GM12878 (cell line): ENCODE measurements around the gene PGAP6. TPM values are rescaled to one million over a fixed set of nuclear protein-coding genes. Genes with fewer than 3 reads are reported as not detected.
A peak's percentile ranks its signal among the peaks of the same experiment; 100 is the strongest.

Source experiments
- ATAC-seq: fragments of 200-7000 bp; cut with Tn5 transposase; 3 replicates; pipeline ENCODE4 v1.9.1; 2020; ENCODE audit warnings: mild to moderate bottlenecking, moderate library complexity
- BruUV-seq: library from RNA; stranded (reverse); fragments of 400-500 nt; replicated peaks from 2 replicates; lab custom pipeline; 2021; lab: Mats Ljungman, UMichigan
- CTCF ChIA-PET: fragments of 300-600 bp; sonication (Branson Sonifier 250); formaldehyde crosslinking; extraction: SDS; loops from one replicate; lab custom pipeline; 2021; ENCODE audit warnings: inconsistent platforms; lab: Yijun Ruan, JAX
- POLR2A ChIA-PET: fragments of 350-600 bp; formaldehyde crosslinking; extraction: SDS; loops from one replicate; lab custom pipeline; 2021; ENCODE audit warnings: inconsistent platforms; lab: Charles Lee
- RAD21 ChIA-PET: fragments of 300-600 bp; sonication (Branson Sonifier 250); formaldehyde crosslinking; loops from one replicate; lab custom pipeline; 2023; ENCODE audit warnings: antibody characterized with exemption; ENCODE audit not compliant: unreplicated experiment; lab: Charles Lee
- SMC1A ChIA-PET: fragments of 300-600 bp; sonication (Branson Sonifier 250); formaldehyde crosslinking; loops from one replicate; lab custom pipeline; 2023; ENCODE audit not compliant: unreplicated experiment, uncharacterized antibody; lab: Charles Lee
- DNase-seq: peaks from one replicate; pipeline ENCODE4 v3.0.0-alpha.2; 2011; ENCODE audit warnings: low read depth, low spot score
- FAIRE-seq: peaks from 3 replicates; lab custom pipeline; 2011; peaks lifted over from hg19 to GRCh38; lab: Jason Lieb, UNC
- H2AFZ ChIP-seq: 2 replicates; pipeline ENCODE4 v1.6.0; 2011; ENCODE audit warnings: low read depth, low read length, control low read depth; ENCODE audit not compliant: control insufficient read depth
- H3K27ac ChIP-seq: 2 replicates; pipeline ENCODE4 v1.5.1; 2011; ENCODE audit warnings: control low read depth; ENCODE audit not compliant: control insufficient read depth, insufficient read depth
- H3K27me3 ChIP-seq, 2 experiments: replicated peaks in 1 of 2; 2 replicates each; pipeline versions ENCODE4 v1.6.0 to v1.6.1; 2011; ENCODE audit warnings: low read length in 1 of 2; ENCODE audit not compliant: control insufficient read depth in 2 of 2, insufficient read depth in 2 of 2
- H3K36me3 ChIP-seq, 2 experiments: 2 replicates each; pipeline ENCODE4 v1.5.1; 2011; ENCODE audit warnings: low read length in 1 of 2; ENCODE audit not compliant: control insufficient read depth in 2 of 2, insufficient read depth in 2 of 2
- H3K4me1 ChIP-seq: 2 replicates; pipeline ENCODE4 v1.6.1; 2011; ENCODE audit warnings: mild to moderate bottlenecking, low read length, moderate library complexity, mixed read lengths; ENCODE audit not compliant: control insufficient read depth, insufficient read depth
- H3K4me2 ChIP-seq: 2 replicates; pipeline ENCODE4 v1.6.0; 2011; ENCODE audit warnings: control low read depth; ENCODE audit not compliant: control insufficient read depth, insufficient read depth
- H3K4me3 ChIP-seq: fragments of 200-600 bp; sonication (generic); 2 replicates; pipeline ENCODE4 v1.5.1; 2016
- H3K79me2 ChIP-seq: 2 replicates; pipeline ENCODE4 v1.6.0; 2011; ENCODE audit warnings: low read length; ENCODE audit not compliant: control insufficient read depth, insufficient read depth
- H3K9ac ChIP-seq: 2 replicates; pipeline ENCODE4 v1.8.0; 2011; ENCODE audit warnings: low read length, control low read depth, mixed read lengths; ENCODE audit not compliant: control insufficient read depth, insufficient read depth
- H3K9me3 ChIP-seq: replicated peaks from 3 replicates; pipeline ENCODE4 v1.5.1; 2011; ENCODE audit warnings: mild to moderate bottlenecking, low read length; ENCODE audit not compliant: control insufficient read depth, insufficient read depth
- H4K20me1 ChIP-seq: 2 replicates; pipeline ENCODE4 v1.6.0; 2011; ENCODE audit not compliant: control insufficient read depth, insufficient read depth
- CBX5 ChIP-seq: sonication (generic); IDR thresholded peaks from 2 replicates; pipeline ENCODE4 v1.6.1; 2016; ENCODE audit warnings: low read depth, moderate library complexity, mild to moderate bottlenecking, inconsistent platforms
- CREM ChIP-seq: IDR thresholded peaks from 2 replicates; pipeline ENCODE4 v1.6.1; 2014; ENCODE audit warnings: antibody characterized with exemption, low read depth
- GABPA ChIP-seq: IDR thresholded peaks from 2 replicates; pipeline ENCODE4 v1.6.1; 2014; ENCODE audit warnings: antibody characterized with exemption, low read depth, mild to moderate bottlenecking, inconsistent platforms
- HCFC1 ChIP-seq: fragments of 150-350 bp; IDR thresholded peaks from 2 replicates; pipeline ENCODE4 v1.6.1; 2014; ENCODE audit warnings: low read length
- KLF5 ChIP-seq: fragments of 450-650 bp; IDR thresholded peaks from 2 replicates; pipeline ENCODE4 v1.6.1; 2014; ENCODE audit warnings: mild to moderate bottlenecking; ENCODE audit not compliant: partially characterized antibody
- LARP7 ChIP-seq: fragments of 450-650 bp; IDR thresholded peaks from 2 replicates; pipeline ENCODE4 v1.6.1; 2017; ENCODE audit warnings: mild to moderate bottlenecking
- NR2F1 ChIP-seq: fragments of 450-650 bp; conservative IDR thresholded peaks from 2 replicates; pipeline ENCODE4 v1.6.1; 2017; ENCODE audit warnings: mild to moderate bottlenecking
- TBL1XR1 ChIP-seq: IDR thresholded peaks from 2 replicates; pipeline ENCODE4 v1.6.1; 2012; ENCODE audit warnings: low read depth, low read length, improper control_type of control experiment
- ZNF207 ChIP-seq: fragments of 450-650 bp; IDR thresholded peaks from 2 replicates; pipeline ENCODE4 v1.6.1; 2014; ENCODE audit warnings: antibody characterized with exemption, mild to moderate bottlenecking, borderline replicate concordance
- WGBS: methylation state at CpG from one replicate; pipeline ENCODE4 v1.1.6; 2016; ENCODE audit warnings: low lambda C conversion rate; ENCODE audit not compliant: insufficient replicate concordance, insufficient coverage; ENCODE audit errors: missing lambda C conversion rate; 5-methylcytosine and 5-hydroxymethylcytosine counted together
- in situ Hi-C: fragments of 300-500 bp; cut with MboI; formaldehyde crosslinking; loops from 9 replicates; pipeline ENCODE4 v1.14.3; 2018; ENCODE audit warnings: mixed read lengths
- intact Hi-C: fragments of 100-400 bp; cut with micrococcal nuclease; formaldehyde crosslinking; loops from one replicate; pipeline ENCODE4 v1.14.2; 2022; ENCODE audit not compliant: unreplicated experiment
- polyA plus RNA-seq, 11 experiments: library from polyadenylated mRNA; depleted of rRNA in 4 of 11; unstranded in 6 of 11; stranded (reverse) in 5 of 11; fragments of >200 nt; fragmentation: Nextera tagmentation in 4 of 11; fragmentation: Illumina TruSeq in 1 of 11; extraction: Ambion mirVana in 4 of 11; extraction: Trizol in 1 of 11; gene quantifications; 1 replicate in 1 of 11; 2 replicates in 10 of 11; pipeline versions ENCODE4 v1.2.1 to v1.2.3, GENCODE V29; 2011 to 2016; ENCODE audit warnings: inconsistent platforms in 2 of 11, missing spikeins in 2 of 11, low read depth in 1 of 11
- total RNA-seq, 4 experiments: library from RNA; depleted of rRNA in 3 of 4; stranded (reverse); fragments of >200 nt in 3 of 4; fragmentation: Illumina TruSeq in 1 of 4; extraction: Trizol in 1 of 4; gene quantifications; 2 replicates each; pipeline versions ENCODE4 v1.2.1 to v1.2.3, GENCODE V29; 2013 to 2021
- TF ChIP-seq, protein P1 (sequence below): IDR thresholded peaks from 2 replicates; pipeline ENCODE4 v1.6.1; 2011; ENCODE audit warnings: borderline replicate concordance, low read depth, mild to moderate bottlenecking, moderate library complexity, mixed read lengths, low read length; ENCODE audit not compliant: insufficient read depth; ENCODE audit errors: extremely low read length
- TF ChIP-seq, protein P2 (sequence below): fragments of 450-650 bp; IDR thresholded peaks from 2 replicates; pipeline ENCODE4 v1.6.1; 2016; ENCODE audit warnings: mild to moderate bottlenecking
- TF ChIP-seq, protein P3 (sequence below): fragments of 450-650 bp; IDR thresholded peaks from 2 replicates; pipeline ENCODE4 v1.6.1; 2017; ENCODE audit warnings: borderline replicate concordance
- TF ChIP-seq, protein P4 (sequence below): IDR thresholded peaks from 2 replicates; pipeline ENCODE4 v1.6.1; 2011; ENCODE audit warnings: borderline replicate concordance, low read depth, mild to moderate bottlenecking, moderate library complexity, low read length; ENCODE audit not compliant: insufficient read depth, poor library complexity, severe bottlenecking

The PGAP6 gene
- total and polyA plus RNA-seq, 10 of the 15 experiments (the other 5 are each of a cell fraction or from before 2014, with no cell fraction given), result 0.76 to 48.8 (median 18.4) TPM

DNA sequence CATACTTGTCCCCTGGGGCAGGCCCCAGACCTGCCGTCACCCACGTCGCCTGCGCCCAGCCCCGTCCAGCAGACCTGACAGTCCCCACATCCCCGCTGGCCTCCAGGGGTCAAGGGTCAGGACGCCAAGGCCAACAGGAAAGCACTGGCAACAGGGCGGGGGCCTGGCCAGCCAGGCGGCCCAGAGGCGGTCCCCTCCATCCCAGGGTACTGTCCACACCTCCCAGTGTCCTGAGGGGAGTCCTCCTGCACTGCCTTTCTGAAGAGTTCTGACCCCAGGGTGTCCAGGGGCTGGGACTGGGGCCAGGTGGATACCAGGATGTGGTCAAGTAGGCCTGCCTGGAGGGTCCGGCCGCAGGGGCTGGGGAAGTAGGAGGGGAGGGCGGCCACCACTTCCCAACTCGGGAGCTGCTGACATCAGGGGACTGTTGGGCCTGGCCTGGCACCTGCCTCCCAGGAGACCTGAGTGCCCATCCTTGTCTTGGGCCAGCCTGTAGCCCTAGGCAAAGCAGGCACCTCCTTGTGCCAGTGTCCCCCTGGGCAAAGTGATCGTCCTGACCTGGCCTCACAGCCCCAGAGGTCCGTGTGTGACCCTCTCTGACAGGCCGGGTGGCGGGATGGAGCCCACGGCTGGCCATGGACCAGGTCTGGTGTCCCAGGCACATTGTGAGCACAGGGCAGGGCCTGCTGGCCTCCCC lies 22.6 kb downstream of the PGAP6 start:
- TF ChIP-seq NR2F1, result peak; percentile 62
- no peak for TF ChIP-seq GABPA
- TF ChIP-seq LARP7, result no peak
- TF ChIP-seq, protein P1, sequence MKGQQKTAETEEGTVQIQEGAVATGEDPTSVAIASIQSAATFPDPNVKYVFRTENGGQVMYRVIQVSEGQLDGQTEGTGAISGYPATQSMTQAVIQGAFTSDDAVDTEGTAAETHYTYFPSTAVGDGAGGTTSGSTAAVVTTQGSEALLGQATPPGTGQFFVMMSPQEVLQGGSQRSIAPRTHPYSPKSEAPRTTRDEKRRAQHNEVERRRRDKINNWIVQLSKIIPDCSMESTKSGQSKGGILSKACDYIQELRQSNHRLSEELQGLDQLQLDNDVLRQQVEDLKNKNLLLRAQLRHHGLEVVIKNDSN, result no peak
- no peak overlapping the region for H3K9ac ChIP-seq
- H2AFZ ChIP-seq, result no peak overlapping the region
- no peaks in the 10 kb centered on the region for H4K20me1 ChIP-seq
- ChIA-PET POLR2A (no interaction called here), CTCF (no interaction called here), RAD21 (no interaction called here), SMC1A (no interaction called here)
- no peak overlapping the region for H3K27ac ChIP-seq
- no peaks in the 10 kb centered on the region for H3K27me3 ChIP-seq
- no peak for ATAC-seq
- no peak overlapping the region for H3K4me2 ChIP-seq
- no peaks in the 10 kb centered on the region for H3K79me2 ChIP-seq
- intact Hi-C loops, result no loop called here
- DNase-seq, result no peak
- FAIRE-seq, result no peak
- no peak overlapping the region for H3K4me3 ChIP-seq
- no peaks in the 10 kb centered on the region for H3K36me3 ChIP-seq
- BruUV-seq, result no TSS peak
- H3K9me3 ChIP-seq, result no peaks in the 10 kb centered on the region
- WGBS, result 42% methylated on average over 19 of the region's 19 CpGs
- H3K4me1 ChIP-seq, result no peaks in the 10 kb centered on the region
- in situ Hi-C loops, result no loop called here

DNA sequence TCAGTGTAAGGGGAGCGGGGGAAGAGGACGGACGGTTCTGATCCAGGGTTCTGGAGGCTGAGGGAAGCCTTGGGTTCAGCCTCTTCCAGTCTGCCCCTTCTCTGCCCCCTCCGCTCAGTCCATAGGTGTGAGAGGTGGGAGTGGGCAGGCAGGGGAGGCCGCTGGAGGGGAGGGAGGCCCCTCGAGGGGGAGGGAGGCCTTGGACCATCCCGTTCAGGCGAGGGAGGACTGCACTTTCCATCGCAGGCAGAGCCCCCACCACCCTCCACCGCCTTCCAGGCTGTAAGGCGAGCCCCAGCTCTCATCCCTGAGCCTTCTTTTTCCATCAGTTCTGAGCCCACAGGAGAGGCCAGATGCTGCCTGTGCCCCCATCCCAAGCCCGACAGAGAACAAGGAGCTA lies 25.0 kb downstream of the PGAP6 start:
- no peak for ATAC-seq
- intact Hi-C loops, result no loop called here
- ChIA-PET POLR2A (interaction anchor here (0.6 to 0.7 kb wide), 3 partner anchors 11 to 19 kb away, joined by 3 read pairs; no protein-coding TSS in a partner anchor), SMC1A (no interaction called here), RAD21 (no interaction called here), CTCF (interaction anchor here (0.9 to 1.5 kb wide), 2 partner anchors 129 to 250 kb away, joined by 3 to 5 read pairs; no protein-coding TSS in a partner anchor)
- BruUV-seq, result no TSS peak
- Histone ChIP-seq H3K9ac (no peak overlapping the region), H3K4me2 (no peak overlapping the region), H4K20me1 (no peaks in the 10 kb centered on the region), H3K4me1 (no peaks in the 10 kb centered on the region), H3K36me3 (no peaks in the 10 kb centered on the region), H3K9me3 (no peaks in the 10 kb centered on the region), H3K79me2 (peaks cover 3% of the 10 kb centered on the region), H3K4me3 (no peak overlapping the region), H3K27ac (no peak overlapping the region), H3K27me3 (no peaks in the 10 kb centered on the region), H2AFZ (no peak overlapping the region)
- no peak for FAIRE-seq
- DNase-seq, result no peak
- in situ Hi-C loops, result no loop called here
- WGBS, result 66% methylated on average over 10 of the region's 12 CpGs
- TF ChIP-seq, protein P2, sequence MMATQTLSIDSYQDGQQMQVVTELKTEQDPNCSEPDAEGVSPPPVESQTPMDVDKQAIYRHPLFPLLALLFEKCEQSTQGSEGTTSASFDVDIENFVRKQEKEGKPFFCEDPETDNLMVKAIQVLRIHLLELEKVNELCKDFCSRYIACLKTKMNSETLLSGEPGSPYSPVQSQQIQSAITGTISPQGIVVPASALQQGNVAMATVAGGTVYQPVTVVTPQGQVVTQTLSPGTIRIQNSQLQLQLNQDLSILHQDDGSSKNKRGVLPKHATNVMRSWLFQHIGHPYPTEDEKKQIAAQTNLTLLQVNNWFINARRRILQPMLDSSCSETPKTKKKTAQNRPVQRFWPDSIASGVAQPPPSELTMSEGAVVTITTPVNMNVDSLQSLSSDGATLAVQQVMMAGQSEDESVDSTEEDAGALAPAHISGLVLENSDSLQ, result no peak
- TF ChIP-seq, protein P3, sequence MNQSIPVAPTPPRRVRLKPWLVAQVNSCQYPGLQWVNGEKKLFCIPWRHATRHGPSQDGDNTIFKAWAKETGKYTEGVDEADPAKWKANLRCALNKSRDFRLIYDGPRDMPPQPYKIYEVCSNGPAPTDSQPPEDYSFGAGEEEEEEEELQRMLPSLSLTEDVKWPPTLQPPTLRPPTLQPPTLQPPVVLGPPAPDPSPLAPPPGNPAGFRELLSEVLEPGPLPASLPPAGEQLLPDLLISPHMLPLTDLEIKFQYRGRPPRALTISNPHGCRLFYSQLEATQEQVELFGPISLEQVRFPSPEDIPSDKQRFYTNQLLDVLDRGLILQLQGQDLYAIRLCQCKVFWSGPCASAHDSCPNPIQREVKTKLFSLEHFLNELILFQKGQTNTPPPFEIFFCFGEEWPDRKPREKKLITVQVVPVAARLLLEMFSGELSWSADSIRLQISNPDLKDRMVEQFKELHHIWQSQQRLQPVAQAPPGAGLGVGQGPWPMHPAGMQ, result no peak
- no peak for TF ChIP-seq HCFC1
- no peak for TF ChIP-seq ZNF207
- TF ChIP-seq TBL1XR1, result no peak
- TF ChIP-seq CREM, result no peak
- TF ChIP-seq, protein P4, sequence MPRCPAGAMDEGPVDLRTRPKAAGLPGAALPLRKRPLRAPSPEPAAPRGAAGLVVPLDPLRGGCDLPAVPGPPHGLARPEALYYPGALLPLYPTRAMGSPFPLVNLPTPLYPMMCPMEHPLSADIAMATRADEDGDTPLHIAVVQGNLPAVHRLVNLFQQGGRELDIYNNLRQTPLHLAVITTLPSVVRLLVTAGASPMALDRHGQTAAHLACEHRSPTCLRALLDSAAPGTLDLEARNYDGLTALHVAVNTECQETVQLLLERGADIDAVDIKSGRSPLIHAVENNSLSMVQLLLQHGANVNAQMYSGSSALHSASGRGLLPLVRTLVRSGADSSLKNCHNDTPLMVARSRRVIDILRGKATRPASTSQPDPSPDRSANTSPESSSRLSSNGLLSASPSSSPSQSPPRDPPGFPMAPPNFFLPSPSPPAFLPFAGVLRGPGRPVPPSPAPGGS, result no peak
- TF ChIP-seq CBX5, result no peak
- no peak for TF ChIP-seq KLF5
